Measurements from ENCODE around the gene TUG1. TPM values are rescaled to one million over a fixed set of nuclear protein-coding genes. Genes with fewer than 3 reads are reported as not detected.

Gene TUG1
- total and polyA plus RNA-seq, 9 of the 15 experiments (the other 6 are each of a cell fraction or from before 2014, with no cell fraction given), result 24.7 to 132 (median 58.9) TPM

- TF ChIP-seq PTBP1 (IDR thresholded peaks at IDR 0.05; ENCODE audit: low read depth, low read length), result no peak
- TF ChIP-seq IFI16 (CRISPR knock-in tag; IDR thresholded peaks at IDR 0.05), result no peak
- TF ChIP-seq SAFB (IDR thresholded peaks at IDR 0.05; ENCODE audit: borderline replicate concordance, low read depth, low read length), result no peak
- no peak for TF ChIP-seq ZNF41 (CRISPR knock-in tag; conservative IDR thresholded peaks at IDR 0.05)
- TF ChIP-seq ZFP36 (IDR thresholded peaks at IDR 0.05; ENCODE audit: low read depth, low read length, partially characterized antibody), result no peak
- peak; percentile 57; the same call in 1 of the 2 replicates for TF ChIP-seq NR2C1 (IDR thresholded peaks at IDR 0.05)
- no peak for TF ChIP-seq NR2C1 (tag; IDR thresholded peaks at IDR 0.05)
- no peak for TF ChIP-seq TRIM28 (IDR thresholded peaks at IDR 0.05)
- no peak for TF ChIP-seq PHF20 (IDR thresholded peaks at IDR 0.05; ENCODE audit: partially characterized antibody)
- no peak for TF ChIP-seq CHCHD3 (CRISPR knock-in tag; IDR thresholded peaks at IDR 0.05)
- TF ChIP-seq FOXP4 (CRISPR knock-in tag; IDR thresholded peaks at IDR 0.05; ENCODE audit: borderline replicate concordance), result no peak
- 0 out of 2 replicates have a peak, but pooled peaks have one; percentile 38 for TF ChIP-seq CHD2 (IDR thresholded peaks at IDR 0.05; ENCODE audit: low read depth, low read length)
- 0 out of 2 replicates have a peak, but pooled peaks have one; percentile 16 for TF ChIP-seq ZBTB33 (CRISPR knock-in tag; IDR thresholded peaks at IDR 0.05)
- TF ChIP-seq SNIP1 (IDR thresholded peaks at IDR 0.05; ENCODE audit: low read depth), result no peak
- TF ChIP-seq ZNF274 (IDR thresholded peaks at IDR 0.05; ENCODE audit: borderline replicate concordance, low read depth, low read length), result no peak
- TF ChIP-seq TAF15 (IDR thresholded peaks at IDR 0.05; ENCODE audit: low read depth, low read length), result no peak
- TF ChIP-seq FOXA3 (CRISPR knock-in tag; conservative IDR thresholded peaks at IDR 0.05 in 1 of 2, IDR thresholded peaks at IDR 0.05 in 1 of 2), result no peak
- TF ChIP-seq KLF1 (tag; IDR thresholded peaks at IDR 0.05), result no peak
- TF ChIP-seq SP2 (IDR thresholded peaks at IDR 0.05; ENCODE audit: extremely low read depth, low read depth, low read length, poor library complexity, severe bottlenecking), result peak; percentile 61
- no peak for TF ChIP-seq STAG1 (CRISPR knock-in tag; IDR thresholded peaks at IDR 0.05; ENCODE audit: borderline replicate concordance)
- TF ChIP-seq ARNT (IDR thresholded peaks at IDR 0.05), result no peak
- no peak for TF ChIP-seq ZBTB49 (CRISPR knock-in tag; IDR thresholded peaks at IDR 0.05; ENCODE audit: borderline replicate concordance)
These were observed at the start of gene TUG1 (continued) for GRCh38 chr22:30968924-30969531.
